ENCODE measurements around the gene ARHGEF19. TPM values are rescaled to one million over a fixed set of nuclear protein-coding genes. Genes with fewer than 3 reads are reported as not detected.
"Not testable (repeated sequence)": the region's sequence is repeated elsewhere in the genome, so short reads cannot be mapped to it uniquely, and the experiment has no call there.

Gene ARHGEF19
- total RNA-seq, 4 donors from 2014 or later, result 15.8 to 27.1 (median 20.6) TPM

- intact Hi-C loops (cut with DNase I), result loop anchor here (10.0 kb wide), 1 partner anchor 165 kb away; the partner anchor contains the start of gene SZRD1
- no peak for DNase-seq
- WGBS, 2 donors, result 77 to 79% methylated on average over 4 of the region's 4 CpGs
- H3K36me3 ChIP-seq, result peaks cover 0 to 72% (median 1%) of the 10 kb centered on the region in 3 donors
- no peak overlapping the region for H3K27ac ChIP-seq
- no peaks in the 10 kb centered on the region for H3K27me3 ChIP-seq
- no peak overlapping the region for H3K4me3 ChIP-seq
- no peak for TF ChIP-seq POLR2A (IDR thresholded peaks at IDR 0.05)
- no peak for TF ChIP-seq CTCF (IDR thresholded peaks at IDR 0.05)
- no peaks in the 10 kb centered on the region for H3K4me1 ChIP-seq
- no peaks in the 10 kb centered on the region for H3K9me3 ChIP-seq
Observed at GRCh38 chr1:16199700-16200099, 12.8 kb downstream of the ARHGEF19 start.

- Histone ChIP-seq H3K36me3 (peaks cover 0 to 66% (median 0%) of the 10 kb centered on the region in 3 donors), H3K27ac (no peak overlapping the region), H3K27me3 (no peaks in the 10 kb centered on the region), H3K4me3 (no peak overlapping the region), H3K4me1 (no peaks in the 10 kb centered on the region), H3K9me3 (no peaks in the 10 kb centered on the region)
- DNase-seq, result no peak
- WGBS, 2 donors, result no CpG with 5 or more reads among the region's 1 CpG
- intact Hi-C loops (cut with DNase I), result loop anchor here (10.0 kb wide), 1 partner anchor 166 kb away; the partner anchor contains the start of gene SZRD1
- TF ChIP-seq CTCF (IDR thresholded peaks at IDR 0.05) (no peak), POLR2A (IDR thresholded peaks at IDR 0.05) (no peak)
Observed at GRCh38 chr1:16199157-16199501, 13.3 kb downstream of the ARHGEF19 start.

- Histone ChIP-seq H3K36me3 (peaks cover 0 to 62% (median 0%) of the 10 kb centered on the region in 3 donors), H3K9me3 (no peaks in the 10 kb centered on the region), H3K27ac (no peak overlapping the region), H3K27me3 (no peaks in the 10 kb centered on the region), H3K4me1 (no peaks in the 10 kb centered on the region), H3K4me3 (no peak overlapping the region)
- TF ChIP-seq CTCF (IDR thresholded peaks at IDR 0.05) (no peak), POLR2A (IDR thresholded peaks at IDR 0.05) (no peak)
- WGBS, 2 donors, result 61 to 78% methylated on average over 1 to 3 of the region's 8 CpGs
- no peak for DNase-seq
- intact Hi-C loops (cut with DNase I), result loop anchor here (10.0 kb wide), 1 partner anchor 166 kb away; the partner anchor contains the start of gene SZRD1
Observed at GRCh38 chr1:16198444-16199156, 13.9 kb downstream of the ARHGEF19 start.

- Histone ChIP-seq H3K27me3 (no peaks in the 10 kb centered on the region), H3K4me3 (no peak overlapping the region), H3K9me3 (no peaks in the 10 kb centered on the region), H3K36me3 (peaks cover 0 to 45% (median 0%) of the 10 kb centered on the region in 3 donors), H3K27ac (no peak overlapping the region), H3K4me1 (peaks cover 4 to 5% (median 4%) of the 10 kb centered on the region in 3 donors)
- DNase-seq, result no peak
- TF ChIP-seq CTCF (IDR thresholded peaks at IDR 0.05) (no peak), POLR2A (IDR thresholded peaks at IDR 0.05) (no peak)
- intact Hi-C loops (cut with DNase I), result loop anchor here (10.0 kb wide), 1 partner anchor 168 kb away; the partner anchor contains the start of gene SZRD1
- 83 to 86% methylated on average over 1 to 2 of the region's 3 CpGs for WGBS, 2 donors
Observed at GRCh38 chr1:16196874-16197273, 15.6 kb downstream of the ARHGEF19 start.

GRCh38 chr1:16196139-16196538 is 16.3 kb downstream of the ARHGEF19 start:
- H3K9me3 ChIP-seq, H3K27me3 ChIP-seq, DNase-seq, H3K27ac ChIP-seq, H3K4me3 ChIP-seq: not testable (repeated sequence)
- intact Hi-C loops (cut with DNase I), result loop anchor here (10.0 kb wide), 1 partner anchor 169 kb away; the partner anchor contains the start of gene SZRD1
- Histone ChIP-seq H3K4me1 (peaks cover 9 to 13% (median 9%) of the 10 kb centered on the region in 3 donors), H3K36me3 (peaks cover 0 to 38% (median 0%) of the 10 kb centered on the region in 3 donors)
- 91 to 94% methylated on average over 4 of the region's 4 CpGs for WGBS, 2 donors
